IMR-90 (cell line): ENCODE measurements around the gene DHCR24. TPM values are rescaled to one million over a fixed set of nuclear protein-coding genes. Genes with fewer than 3 reads are reported as not detected.
A peak's percentile ranks its signal among the peaks of the same experiment; 100 is the strongest.

Experiments
- ATAC-seq: fragments of 200-7000 bp; cut with Tn5 transposase; 2 replicates; pipeline ENCODE4 v1.9.1; 2020; ENCODE audit warnings: low read depth, mild to moderate bottlenecking, moderate library complexity
- BruUV-seq: library from RNA; stranded (reverse); fragments of 400-500 nt; replicated peaks from 2 replicates; lab custom pipeline; 2021; lab: Mats Ljungman, UMichigan
- CTCF ChIA-PET: fragments of 300-600 bp; formaldehyde crosslinking; extraction: SDS; loops from one replicate; lab custom pipeline; 2021; ENCODE audit warnings: antibody characterized with exemption; lab: Yijun Ruan, JAX
- POLR2A ChIA-PET: fragments of 300-600 bp; sonication (Branson Sonifier 250); formaldehyde crosslinking; loops from one replicate; lab custom pipeline; 2022; ENCODE audit warnings: antibody characterized with exemption; ENCODE audit not compliant: unreplicated experiment; lab: Charles Lee
- DNase-seq: peaks from one replicate; pipeline ENCODE4 v3.0.0; 2013
- H2AFZ ChIP-seq: replicated peaks from 2 replicates; pipeline ENCODE3; 2013; ENCODE audit warnings: low read length, mild to moderate bottlenecking; ENCODE audit not compliant: poor library complexity
- H2AK5ac ChIP-seq: 2 replicates; pipeline ENCODE4 v1.6.1; 2013; ENCODE audit warnings: low read depth, low read length, inconsistent platforms
- H2AK9ac ChIP-seq: replicated peaks from 2 replicates; pipeline ENCODE3; 2013; ENCODE audit warnings: mild to moderate bottlenecking, low read depth, low read length, moderate library complexity; ENCODE audit not compliant: poor library complexity
- H2BK120ac ChIP-seq: 2 replicates; pipeline ENCODE4 v1.6.1; 2013; ENCODE audit warnings: low read depth, low read length, inconsistent platforms
- H2BK15ac ChIP-seq: 3 replicates; pipeline ENCODE4 v1.6.1; 2013; ENCODE audit warnings: low read depth, low read length, inconsistent platforms
- H2BK20ac ChIP-seq: 2 replicates; pipeline ENCODE4 v1.6.1; 2013; ENCODE audit warnings: low read depth, mild to moderate bottlenecking, inconsistent platforms, low read length, moderate library complexity
- H2BK5ac ChIP-seq: 2 replicates; pipeline ENCODE4 v1.6.1; 2013; ENCODE audit warnings: mild to moderate bottlenecking, low read depth, low read length, inconsistent platforms; ENCODE audit not compliant: poor library complexity, severe bottlenecking
- H3K14ac ChIP-seq: replicated peaks from 2 replicates; pipeline ENCODE4 v1.6.1; 2013; ENCODE audit warnings: low read depth, low read length, inconsistent platforms
- H3K18ac ChIP-seq: 2 replicates; pipeline ENCODE4 v1.6.1; 2013; ENCODE audit warnings: low read depth, low read length, control low read depth
- H3K23ac ChIP-seq: 2 replicates; pipeline ENCODE4 v1.6.1; 2013; ENCODE audit warnings: low read depth, low read length, inconsistent platforms
- H3K27ac ChIP-seq: 2 replicates; pipeline ENCODE4 v1.5.1; 2013; ENCODE audit warnings: mild to moderate bottlenecking, control low read depth, low read length; ENCODE audit not compliant: insufficient read depth
- H3K27me3 ChIP-seq: 2 replicates; pipeline ENCODE4 v1.6.1; 2013; ENCODE audit warnings: low read length; ENCODE audit not compliant: control insufficient read depth, insufficient read depth
- H3K36me3 ChIP-seq: 2 replicates; pipeline ENCODE4 v1.6.1; 2013; ENCODE audit warnings: low read length, mixed read lengths; ENCODE audit not compliant: control insufficient read depth, insufficient read depth
- H3K4ac ChIP-seq: 2 replicates; pipeline ENCODE4 v1.6.1; 2013; ENCODE audit warnings: low read depth, low read length, inconsistent platforms
- H3K4me1 ChIP-seq: 2 replicates; pipeline ENCODE4 v1.6.1; 2013; ENCODE audit warnings: low read length, mixed read lengths; ENCODE audit not compliant: control insufficient read depth, insufficient read depth
- H3K4me2 ChIP-seq: 2 replicates; pipeline ENCODE4 v1.6.1; 2013; ENCODE audit warnings: low read depth, mild to moderate bottlenecking, control low read depth, low read length, moderate library complexity
- H3K4me3 ChIP-seq: 2 replicates; pipeline ENCODE4 v1.5.1; 2013; ENCODE audit warnings: low read depth, mild to moderate bottlenecking, control low read depth, low read length, moderate library complexity; ENCODE audit not compliant: insufficient read depth
- H3K56ac ChIP-seq: 2 replicates; pipeline ENCODE4 v1.6.1; 2013; ENCODE audit warnings: low read length, inconsistent platforms; ENCODE audit not compliant: insufficient read depth; ENCODE audit errors: extremely low read depth
- H3K79me1 ChIP-seq, 2 experiments: 2 replicates each; pipeline ENCODE4 v1.6.1; 2013; ENCODE audit warnings: low read length in 2 of 2, inconsistent platforms in 1 of 2, low read depth in 1 of 2
- H3K9ac ChIP-seq: 2 replicates; pipeline ENCODE4 v1.6.1; 2013; ENCODE audit warnings: low read depth, low read length, control low read depth
- H3K9me1 ChIP-seq: 2 replicates; pipeline ENCODE4 v1.6.1; 2013; ENCODE audit warnings: low read length, inconsistent platforms; ENCODE audit not compliant: insufficient read depth
- H3K9me3 ChIP-seq: 2 replicates; pipeline ENCODE4 v1.6.1; 2013; ENCODE audit warnings: low read length; ENCODE audit not compliant: control insufficient read depth, insufficient read depth
- H4K20me1 ChIP-seq: 2 replicates; pipeline ENCODE4 v1.6.1; 2013; ENCODE audit warnings: low read length, inconsistent platforms; ENCODE audit not compliant: insufficient read depth
- H4K5ac ChIP-seq: 2 replicates; pipeline ENCODE4 v1.6.1; 2013; ENCODE audit warnings: mild to moderate bottlenecking, low read depth, low read length, control low read depth
- H4K8ac ChIP-seq, 2 experiments: 2 replicates each; pipeline ENCODE4 v1.6.1; 2013; ENCODE audit warnings: low read depth in 2 of 2, low read length in 2 of 2, control low read depth in 1 of 2, inconsistent platforms in 1 of 2
- H4K91ac ChIP-seq: 2 replicates; pipeline ENCODE4 v1.6.1; 2013; ENCODE audit warnings: low read depth, low read length, inconsistent platforms; ENCODE audit not compliant: insufficient read depth
- FOS ChIP-seq: fragments of 150-350 bp; IDR thresholded peaks from 2 replicates; pipeline ENCODE4 v1.6.1; 2016; ENCODE audit warnings: low read depth, low read length
- MAFK ChIP-seq: IDR thresholded peaks from 2 replicates; pipeline ENCODE4 v1.6.1; 2012; ENCODE audit warnings: low read depth, low read length, improper control_type of control experiment
- MXI1 ChIP-seq: IDR thresholded peaks from 2 replicates; pipeline ENCODE4 v1.6.1; 2012; ENCODE audit warnings: low read depth, mild to moderate bottlenecking, low read length, moderate library complexity, borderline replicate concordance
- NFE2L2 ChIP-seq: fragments of 150-350 bp; IDR thresholded peaks from 2 replicates; pipeline ENCODE4 v1.6.1; 2016; ENCODE audit warnings: low read depth, mild to moderate bottlenecking, low read length
- POLR2A ChIP-seq: IDR thresholded peaks from 2 replicates; pipeline ENCODE4 v1.6.1; 2012; ENCODE audit warnings: mild to moderate bottlenecking, low read depth, low read length
- RCOR1 ChIP-seq: IDR thresholded peaks from 2 replicates; pipeline ENCODE4 v1.6.1; 2012; ENCODE audit warnings: mild to moderate bottlenecking, low read length, improper control_type of control experiment; ENCODE audit not compliant: insufficient replicate concordance
- USF2 ChIP-seq: fragments of 150-350 bp; IDR thresholded peaks from 2 replicates; pipeline ENCODE4 v1.6.1; 2017; ENCODE audit warnings: mild to moderate bottlenecking, antibody characterized with exemption, low read length, low read depth
- WGBS, 2 experiments: methylation state at CpG; one replicate each; pipeline versions ENCODE4 v1.1.5 to v1.1.7; 2013; ENCODE audit warnings: missing lambda C conversion rate in 2 of 2; ENCODE audit not compliant: insufficient read length in 1 of 2; ENCODE audit errors: extremely low coverage in 2 of 2; 5-methylcytosine and 5-hydroxymethylcytosine counted together
- dilution Hi-C: fragments of 300-500 bp; cut with HindIII; formaldehyde crosslinking; loops from one replicate; pipeline ENCODE4 v1.14.3; 2018; ENCODE audit warnings: low sequenced_read_pairs; ENCODE audit not compliant: unreplicated experiment
- in situ Hi-C: fragments of 300-500 bp; cut with MboI; formaldehyde crosslinking; loops from 3 replicates; pipeline ENCODE4 v1.14.3; 2019; ENCODE audit warnings: low sequenced_read_pairs, inconsistent platforms, mixed read lengths
- intact Hi-C: fragments of 100-400 bp; cut with micrococcal nuclease; formaldehyde crosslinking; loops from 2 replicates; pipeline ENCODE4 v1.10.0; 2022
- polyA plus RNA-seq, 3 experiments: library from polyadenylated mRNA; depleted of rRNA; stranded (reverse); fragments of >200 nt; gene quantifications; 2 replicates each; pipeline ENCODE4 v1.2.3, GENCODE V29; 2012; ENCODE audit warnings: low replicate concordance in 1 of 3
- total RNA-seq: library from RNA; depleted of rRNA; stranded (reverse); fragments of >200 nt; gene quantifications from 2 replicates; pipeline ENCODE4 v1.2.3, GENCODE V29; 2012
- TF ChIP-seq, protein P1 (sequence below): fragments of 150-350 bp; IDR thresholded peaks from 2 replicates; pipeline ENCODE4 v1.6.1; 2016; ENCODE audit warnings: low read depth, mild to moderate bottlenecking, low read length, moderate library complexity, borderline replicate concordance
- TF ChIP-seq, protein P2 (sequence below): conservative IDR thresholded peaks from 2 replicates; pipeline ENCODE4 v1.5.1; 2012; ENCODE audit warnings: mild to moderate bottlenecking, low read depth, low read length, improper control_type of control experiment

Gene DHCR24
- total and polyA plus RNA-seq, 2 of the 4 experiments (the other 2 are of a cell fraction), result 130 to 194 TPM

DNA sequence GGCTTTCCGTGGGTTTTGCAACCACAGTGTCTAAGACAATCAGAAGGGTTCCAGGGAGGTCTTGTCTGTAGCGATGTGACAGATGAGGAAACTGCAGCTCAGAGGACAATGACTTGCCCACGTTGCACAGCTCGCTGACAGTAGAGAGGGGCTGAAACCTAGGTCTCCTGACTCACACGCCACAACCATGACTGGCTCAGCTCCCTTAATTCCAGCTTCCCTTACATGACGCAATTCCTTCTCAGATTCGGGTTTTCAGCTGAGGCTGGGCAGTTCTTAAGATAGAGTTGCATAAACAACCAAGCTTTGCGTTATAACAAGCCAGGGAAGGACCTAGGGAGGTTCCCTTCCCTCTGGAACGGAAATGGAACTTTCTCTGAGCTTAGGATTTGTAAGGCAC is 36.3 kb downstream of the DHCR24 start (continued):
- TF ChIP-seq MAFK, result peak; percentile 55; the same call in 1 of the 2 replicates

DNA sequence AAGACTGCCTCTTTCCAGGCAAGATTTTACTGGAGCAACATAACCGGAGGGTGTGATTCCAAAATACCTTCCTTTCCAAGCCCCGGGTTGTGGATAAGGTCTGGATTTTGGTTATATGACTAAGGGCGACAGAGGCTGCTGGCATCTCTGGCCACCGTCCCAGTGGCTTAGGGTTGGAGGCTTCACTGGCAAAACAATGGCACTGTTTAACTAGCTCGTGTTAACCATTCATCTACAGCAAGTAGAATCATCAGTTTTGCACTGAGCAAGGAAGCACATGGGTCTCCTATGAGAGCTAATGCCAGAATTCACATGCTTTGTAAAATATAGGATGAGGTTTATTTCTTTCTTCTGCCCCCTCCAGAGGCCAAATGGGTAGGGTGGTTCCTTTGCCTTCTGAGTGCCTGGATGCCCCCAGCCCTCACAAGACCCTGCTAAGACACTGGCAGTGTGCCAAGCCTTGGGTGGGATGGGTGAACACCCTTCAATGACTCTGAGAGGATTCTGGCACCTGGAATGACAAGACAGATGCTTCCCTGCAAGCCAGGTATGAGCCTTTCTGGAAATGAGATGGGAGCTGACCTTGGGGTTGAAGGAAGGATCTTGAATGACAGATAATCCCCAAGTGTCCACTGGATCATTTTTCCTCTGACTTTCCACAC is 36.8 kb downstream of the DHCR24 start:
- H3K23ac ChIP-seq, result peak overlapping the region; percentile 78
- H2BK20ac ChIP-seq, result peak overlapping the region; percentile 95
- TF ChIP-seq RCOR1, result no peak
- TF ChIP-seq, protein P1, sequence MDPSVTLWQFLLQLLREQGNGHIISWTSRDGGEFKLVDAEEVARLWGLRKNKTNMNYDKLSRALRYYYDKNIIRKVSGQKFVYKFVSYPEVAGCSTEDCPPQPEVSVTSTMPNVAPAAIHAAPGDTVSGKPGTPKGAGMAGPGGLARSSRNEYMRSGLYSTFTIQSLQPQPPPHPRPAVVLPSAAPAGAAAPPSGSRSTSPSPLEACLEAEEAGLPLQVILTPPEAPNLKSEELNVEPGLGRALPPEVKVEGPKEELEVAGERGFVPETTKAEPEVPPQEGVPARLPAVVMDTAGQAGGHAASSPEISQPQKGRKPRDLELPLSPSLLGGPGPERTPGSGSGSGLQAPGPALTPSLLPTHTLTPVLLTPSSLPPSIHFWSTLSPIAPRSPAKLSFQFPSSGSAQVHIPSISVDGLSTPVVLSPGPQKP, result no peak
- TF ChIP-seq NFE2L2, result no peak
- no peak for TF ChIP-seq USF2
- TF ChIP-seq FOS, result no peak
- TF ChIP-seq MAFK, result no peak
- TF ChIP-seq MXI1, result no peak
- TF ChIP-seq POLR2A, result no peak
- TF ChIP-seq, protein P2, sequence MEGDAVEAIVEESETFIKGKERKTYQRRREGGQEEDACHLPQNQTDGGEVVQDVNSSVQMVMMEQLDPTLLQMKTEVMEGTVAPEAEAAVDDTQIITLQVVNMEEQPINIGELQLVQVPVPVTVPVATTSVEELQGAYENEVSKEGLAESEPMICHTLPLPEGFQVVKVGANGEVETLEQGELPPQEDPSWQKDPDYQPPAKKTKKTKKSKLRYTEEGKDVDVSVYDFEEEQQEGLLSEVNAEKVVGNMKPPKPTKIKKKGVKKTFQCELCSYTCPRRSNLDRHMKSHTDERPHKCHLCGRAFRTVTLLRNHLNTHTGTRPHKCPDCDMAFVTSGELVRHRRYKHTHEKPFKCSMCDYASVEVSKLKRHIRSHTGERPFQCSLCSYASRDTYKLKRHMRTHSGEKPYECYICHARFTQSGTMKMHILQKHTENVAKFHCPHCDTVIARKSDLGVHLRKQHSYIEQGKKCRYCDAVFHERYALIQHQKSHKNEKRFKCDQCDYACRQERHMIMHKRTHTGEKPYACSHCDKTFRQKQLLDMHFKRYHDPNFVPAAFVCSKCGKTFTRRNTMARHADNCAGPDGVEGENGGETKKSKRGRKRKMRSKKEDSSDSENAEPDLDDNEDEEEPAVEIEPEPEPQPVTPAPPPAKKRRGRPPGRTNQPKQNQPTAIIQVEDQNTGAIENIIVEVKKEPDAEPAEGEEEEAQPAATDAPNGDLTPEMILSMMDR, result no peak
- no peak overlapping the region; the same call in 1 of the 2 replicates for H3K56ac ChIP-seq
- in situ Hi-C loops, result no loop called here
- WGBS, 2 experiments, result no CpG with 5 or more reads among the region's 5 CpGs
- H4K8ac ChIP-seq, result peak overlapping the region in 1 of 2 experiments; percentile 79; a peak in 2 of 4 replicates
- DNase-seq, result peak; percentile 40
- no peaks in the 10 kb centered on the region for H3K9me3 ChIP-seq
- no peaks in the 10 kb centered on the region; the same call in 1 of the 2 replicates for H3K36me3 ChIP-seq
- no peaks in the 10 kb centered on the region for H4K20me1 ChIP-seq
- no peaks in the 10 kb centered on the region for H3K27me3 ChIP-seq
- H3K79me1 ChIP-seq, result peaks cover 0 to 14% of the 10 kb centered on the region in 2 experiments; a peak in 1 of 4 replicates
- peak overlapping the region; percentile 77 for H4K91ac ChIP-seq
- peak overlapping the region; percentile 91 for H2BK120ac ChIP-seq
- ATAC-seq, result peak; percentile 10
- peak overlapping the region; percentile 70 for H2AFZ ChIP-seq
- H3K18ac ChIP-seq, result peak overlapping the region; percentile 15; the same call in 1 of the 2 replicates
- intact Hi-C loops, result no loop called here
- H2AK9ac ChIP-seq, result peak overlapping the region; percentile 66
- no peak overlapping the region for H3K4me3 ChIP-seq
- dilution Hi-C loops, result no loop called here
- peak overlapping the region; percentile 73 for H2BK5ac ChIP-seq
- peak overlapping the region; percentile 6; the same call in 1 of the 2 replicates for H4K5ac ChIP-seq
- H3K9me1 ChIP-seq, result peaks cover 38% of the 10 kb centered on the region
- TSS peak; percentile 82 for BruUV-seq
- POLR2A ChIA-PET, result no interaction called here
- peak overlapping the region; percentile 93 for H3K4ac ChIP-seq
- CTCF ChIA-PET, result interaction anchor here (0.8 kb wide), 1 partner anchor 95 kb away, joined by 4 read pairs; no protein-coding TSS in a partner anchor
- no peak overlapping the region for H3K4me2 ChIP-seq
- peak overlapping the region; percentile 57 for H2AK5ac ChIP-seq
- peak overlapping the region; percentile 11; the same call in 1 of the 2 replicates for H3K27ac ChIP-seq
- H3K14ac ChIP-seq, result peak overlapping the region; percentile 81
- peaks cover 18% of the 10 kb centered on the region for H3K4me1 ChIP-seq
- H3K9ac ChIP-seq, result no peak overlapping the region
- peak overlapping the region; percentile 3; the same call in 1 of the 3 replicates for H2BK15ac ChIP-seq
